GM19351 (cell line): ENCODE data around the gene IL16.
"Not testable (repeated sequence)": the region's sequence is repeated elsewhere in the genome, so short reads cannot be mapped to it uniquely, and the experiment has no call there.

Experiments used
- ATAC-seq: cut with Tn5 transposase; IDR thresholded peaks from one replicate; pipeline ENCODE4 v1.9.1; 2021; ENCODE audit warnings: mild to moderate bottlenecking, moderate library complexity; ENCODE audit not compliant: unreplicated experiment

The IL16 gene

GRCh38 chr15:81196576-81197254 lies at the start of gene IL16:
TSS of gene IL16 (plus strand) at chr15:81196879. CDS start at chr15:81225400, 28,521 bp downstream.
- ATAC-seq: no peak

GRCh38 chr15:81151389-81151788 lies 45.3 kb upstream of the IL16 start:
- no peak for ATAC-seq

GRCh38 chr15:81152339-81152738 lies 44.3 kb upstream of the IL16 start:
- no peak for ATAC-seq

- ATAC-seq: no peak
These were observed 43.9 kb upstream of the IL16 start for GRCh38 chr15:81152799-81153198.

GRCh38 chr15:81155375-81156218 lies 41.1 kb upstream of the IL16 start:
- peak; percentile 68 for ATAC-seq

GRCh38 chr15:81156324-81156723 lies 40.4 kb upstream of the IL16 start:
- no peak for ATAC-seq

- no peak for ATAC-seq
These were observed 39.3 kb upstream of the IL16 start for GRCh38 chr15:81157195-81157938.

- ATAC-seq: no peak
These were observed 38.8 kb upstream of the IL16 start for GRCh38 chr15:81157939-81158223.

GRCh38 chr15:81158561-81158960 lies 38.1 kb upstream of the IL16 start:
- ATAC-seq: not testable (repeated sequence)

GRCh38 chr15:81160312-81161159 lies 36.1 kb upstream of the IL16 start:
- ATAC-seq: no peak

- no peak for ATAC-seq
These were observed 35.5 kb upstream of the IL16 start for GRCh38 chr15:81161160-81161673.

- ATAC-seq: no peak
These were observed 34.8 kb upstream of the IL16 start for GRCh38 chr15:81161851-81162250.

GRCh38 chr15:81163961-81164800 lies 32.5 kb upstream of the IL16 start:
- ATAC-seq: no peak

- no peak for ATAC-seq
These were observed 31.1 kb upstream of the IL16 start for GRCh38 chr15:81165535-81165934.

- no peak for ATAC-seq
These were observed 29.9 kb upstream of the IL16 start for GRCh38 chr15:81166636-81167305.

- ATAC-seq: no peak
These were observed 28.6 kb upstream of the IL16 start for GRCh38 chr15:81168131-81168526.

- no peak for ATAC-seq
These were observed 28.0 kb upstream of the IL16 start for GRCh38 chr15:81168644-81169043.

- ATAC-seq: no peak
These were observed 26.2 kb upstream of the IL16 start for GRCh38 chr15:81170511-81170910.

- ATAC-seq: no peak
These were observed 25.4 kb upstream of the IL16 start for GRCh38 chr15:81171286-81171685.
